GM23338 (cell line): ENCODE results near the gene XPO6. TPM values are rescaled to one million over a fixed set of nuclear protein-coding genes. Genes with fewer than 3 reads are reported as not detected.
A peak's percentile ranks its signal among the peaks of the same experiment; 100 is the strongest.

ENCODE experiments used
- ATAC-seq: fragments of 200-7000 bp; cut with Tn5 transposase; 3 replicates; pipeline ENCODE4 v1.9.1; 2020
- DNase-seq: peaks from one replicate; pipeline ENCODE4 v3.0.0-alpha.2; 2015; ENCODE audit warnings: low spot score
- H2AFZ ChIP-seq: fragments of 200-600 bp; sonication (generic); 2 replicates; pipeline ENCODE4 v1.8.0; 2016; ENCODE audit warnings: antibody characterized with exemption, mild to moderate bottlenecking, moderate library complexity
- H3F3A ChIP-seq: fragments of 200-600 bp; sonication (generic); replicated peaks from 2 replicates; pipeline ENCODE4 v1.8.0; 2017; ENCODE audit warnings: antibody characterized with exemption, mixed run types, low read depth
- H3K27ac ChIP-seq: fragments of 200-600 bp; sonication (generic); 2 replicates; pipeline ENCODE4 v1.6.1; 2016; ENCODE audit warnings: low read depth
- H3K27me3 ChIP-seq: fragments of 200-600 bp; sonication (generic); 2 replicates; pipeline ENCODE4 v1.8.0; 2016; ENCODE audit warnings: mild to moderate bottlenecking, mixed run types, moderate library complexity; ENCODE audit not compliant: insufficient read depth
- H3K36me3 ChIP-seq: fragments of 200-600 bp; sonication (generic); 2 replicates; pipeline ENCODE4 v1.8.0; 2016; ENCODE audit warnings: mild to moderate bottlenecking; ENCODE audit not compliant: insufficient read depth
- H3K4me1 ChIP-seq: fragments of 200-600 bp; sonication (generic); 2 replicates; pipeline ENCODE4 v1.8.0; 2016; ENCODE audit warnings: mild to moderate bottlenecking, moderate library complexity; ENCODE audit not compliant: insufficient read depth
- H3K4me2 ChIP-seq: fragments of 200-600 bp; sonication (generic); 2 replicates; pipeline ENCODE4 v1.7.1; 2017; ENCODE audit warnings: mixed run types
- H3K4me3 ChIP-seq: fragments of 200-600 bp; sonication (generic); 2 replicates; pipeline ENCODE4 v1.6.1; 2016; ENCODE audit warnings: mixed run types
- H3K79me2 ChIP-seq: fragments of 200-600 bp; sonication (generic); replicated peaks from 2 replicates; pipeline ENCODE4 v1.8.0; 2017; ENCODE audit warnings: mild to moderate bottlenecking; ENCODE audit not compliant: insufficient read depth
- H3K9me2 ChIP-seq: fragments of 200-600 bp; sonication (generic); 2 replicates; pipeline ENCODE4 v1.8.0; 2017; ENCODE audit not compliant: insufficient read depth
- H4K20me1 ChIP-seq: fragments of 200-600 bp; sonication (generic); replicated peaks from 2 replicates; pipeline ENCODE4 v1.8.0; 2017; ENCODE audit warnings: mild to moderate bottlenecking; ENCODE audit not compliant: insufficient read depth
- H3K27ac Mint-ChIP-seq: 2 replicates; pipeline ENCODE4 v1.8.0; 2020; ENCODE audit warnings: inconsistent platforms, mild to moderate bottlenecking, moderate library complexity, mixed read lengths
- H3K27me3 Mint-ChIP-seq: 3 replicates; pipeline ENCODE4 v1.8.0; 2022; ENCODE audit warnings: low read depth, mild to moderate bottlenecking, moderate library complexity, mixed read lengths, inconsistent platforms; ENCODE audit not compliant: insufficient read depth, poor library complexity
- H3K36me3 Mint-ChIP-seq: 3 replicates; pipeline ENCODE4 v1.8.0; 2021; ENCODE audit warnings: low read depth, mild to moderate bottlenecking, inconsistent platforms, moderate library complexity, mixed read lengths
- H3K4me1 Mint-ChIP-seq: 3 replicates; pipeline ENCODE4 v1.8.0; 2020; ENCODE audit warnings: mild to moderate bottlenecking, inconsistent platforms, mixed read lengths
- H3K4me3 Mint-ChIP-seq: 3 replicates; pipeline ENCODE4 v1.8.0; 2021; ENCODE audit warnings: moderate library complexity, mild to moderate bottlenecking, inconsistent platforms, mixed read lengths
- H3K9me3 Mint-ChIP-seq: 3 replicates; pipeline ENCODE4 v1.8.0; 2020; ENCODE audit warnings: moderate library complexity, mild to moderate bottlenecking, inconsistent platforms, mixed read lengths
- CREB1 ChIP-seq: fragments of 250-450 bp; sonication (Bioruptor Pico); IDR thresholded peaks from 2 replicates; pipeline ENCODE4 v1.5.0; 2020; ENCODE audit warnings: low read depth, mild to moderate bottlenecking, moderate library complexity
- CTCF ChIP-seq, 2 experiments: fragments of 200-600 bp in 1 of 2; sonication (generic) in 1 of 2; conservative IDR thresholded peaks; 2 replicates each; pipeline versions ENCODE4 v1.5.1 to v1.6.1; 2016 to 2017; ENCODE audit warnings: antibody characterized with exemption in 2 of 2, low read depth in 2 of 2, mild to moderate bottlenecking in 2 of 2, moderate library complexity in 1 of 2
- EZH2 ChIP-seq: fragments of 200-600 bp; sonication (generic); IDR thresholded peaks from one replicate; pipeline ENCODE4 v1.8.0; 2017; ENCODE audit warnings: antibody characterized with exemption, mild to moderate bottlenecking, low read depth; ENCODE audit not compliant: unreplicated experiment
- EZH2phosphoT487 ChIP-seq: fragments of 200-600 bp; sonication (generic); IDR thresholded peaks from one replicate; pipeline ENCODE4 v1.8.1; 2018; ENCODE audit warnings: antibody characterized with exemption; ENCODE audit not compliant: unreplicated experiment
- JUNB ChIP-seq: IDR thresholded peaks from one replicate; pipeline ENCODE4 v1.6.1; 2016; ENCODE audit warnings: antibody characterized with exemption; ENCODE audit not compliant: unreplicated experiment
- NANOG ChIP-seq: IDR thresholded peaks from 2 replicates; pipeline ENCODE4 v1.6.1; 2016; ENCODE audit warnings: antibody characterized with exemption, borderline replicate concordance
- POLR2AphosphoS5 ChIP-seq: IDR thresholded peaks from 2 replicates; pipeline ENCODE4 v1.6.1; 2016; ENCODE audit warnings: antibody characterized with exemption, low read depth
- REST ChIP-seq: IDR thresholded peaks from one replicate; pipeline ENCODE4 v1.6.1; 2018; ENCODE audit warnings: antibody characterized with exemption; ENCODE audit not compliant: unreplicated experiment
- ZNF114 ChIP-seq: fragments of 250-450 bp; sonication (Bioruptor Pico); IDR thresholded peaks from 2 replicates; pipeline ENCODE4 v1.5.0; 2020; ENCODE audit warnings: mild to moderate bottlenecking, moderate library complexity
- ZNF331 ChIP-seq: fragments of 250-450 bp; sonication (Bioruptor Pico); IDR thresholded peaks from 2 replicates; pipeline ENCODE4 v1.5.0; 2020; ENCODE audit warnings: low read depth, mild to moderate bottlenecking, moderate library complexity
- polyA plus RNA-seq: library from polyadenylated mRNA; unstranded; fragments of >200 nt; fragmentation: Nextera tagmentation; extraction: Ambion mirVana; gene quantifications from 2 replicates; pipeline ENCODE4 v1.2.1, GENCODE V29; 2016
- total RNA-seq: library from RNA; depleted of rRNA; stranded (reverse); fragments of >200 nt; shearing (Covaris generic); gene quantifications from 2 replicates; pipeline ENCODE4 v1.2.3, GENCODE V29; 2014

Gene XPO6
- total and polyA plus RNA-seq, 2 experiments from 2014 or later = 83.9 to 178 TPM

- TF ChIP-seq CTCF (conservative IDR thresholded peaks at IDR 0.05; ENCODE audit: low read depth in 2 of 2) = peak; percentile 82 to 91
- no peak for TF ChIP-seq JUNB
- no peak for TF ChIP-seq NANOG
- no peak for TF ChIP-seq ZNF331 (CRISPR knock-in tag)
- no peak for TF ChIP-seq REST
Measured at GRCh38 chr16:28090646-28091377, 121.0 kb downstream of the XPO6 start (continued).

- Histone ChIP-seq H3K36me3 (no peaks in the 10 kb centered on the region), H3K9me2 (no peaks in the 10 kb centered on the region), H3K4me2 (no peak overlapping the region), H3F3A (peaks cover 18% of the 10 kb centered on the region; the same call in 1 of the 2 replicates), H3K4me3 (no peak overlapping the region), H2AFZ (no peak overlapping the region), H3K4me1 (peaks cover 29% of the 10 kb centered on the region), H3K27ac (0 out of 2 replicates have a peak overlapping the region, but pooled peaks have one; percentile 65), H3K27me3 (no peaks in the 10 kb centered on the region), H3K79me2 (no peaks in the 10 kb centered on the region), H4K20me1 (no peaks in the 10 kb centered on the region; the same call in 1 of the 2 replicates)
- no peak for ATAC-seq
- H3K4me3 Mint-ChIP-seq = no peak overlapping the region
- H3K27me3 Mint-ChIP-seq = peaks cover 13% of the 10 kb centered on the region
- H3K27ac Mint-ChIP-seq = 0 out of 2 replicates have a peak overlapping the region, but pooled peaks have one; percentile 56
- no peak for DNase-seq
- no peaks in the 10 kb centered on the region for H3K36me3 Mint-ChIP-seq
- H3K4me1 Mint-ChIP-seq = peaks cover 26% of the 10 kb centered on the region
- no peaks in the 10 kb centered on the region; the same call in 2 of the 3 replicates for H3K9me3 Mint-ChIP-seq
- no peak for TF ChIP-seq CTCF (conservative IDR thresholded peaks at IDR 0.05; ENCODE audit: low read depth in 2 of 2)
- no peak for TF ChIP-seq CREB1 (CRISPR knock-in tag)
- TF ChIP-seq JUNB = no peak
- no peak for TF ChIP-seq EZH2phosphoT487
- TF ChIP-seq EZH2 = no peak
- no peak for TF ChIP-seq REST
- TF ChIP-seq ZNF114 = no peak
- no peak for TF ChIP-seq POLR2AphosphoS5
- no peak for TF ChIP-seq NANOG
Measured at GRCh38 chr16:28089992-28090365, 121.8 kb downstream of the XPO6 start.
